ENCODE data around the gene VTN.

The VTN gene

GRCh38 chr17:28371245-28372202, 1.4 kb upstream of the VTN start, which contains the start of gene SARM1:
Gene SARM1 (plus strand): TSS chr17:28371694. CDS start chr17:28372033, 339 bp downstream.
- TF ChIP-seq CTCF (IDR thresholded peaks at IDR 0.05; ENCODE audit: low read depth, low read length): no peak
- peak; percentile 74 to 90 for DNase-seq (ENCODE audit: low read depth in 2 of 2)
- peak within 1 kb of the TSS; percentile 60 to 63 for H3K4me3 ChIP-seq (replicated peaks in 1 of 2; ENCODE audit: low read depth in 2 of 2, low read length in 2 of 2)

- DNase-seq (ENCODE audit: low read depth in 2 of 2): no peak
- TF ChIP-seq CTCF (IDR thresholded peaks at IDR 0.05; ENCODE audit: low read depth, low read length): no peak
- peak overlapping the region in 1 of 2 donors; percentile 34 for H3K4me3 ChIP-seq (replicated peaks in 1 of 2; ENCODE audit: low read depth in 2 of 2, low read length in 2 of 2)
These were observed 617 bp upstream of the VTN start for GRCh38 chr17:28370744-28371103.

- H3K4me3 ChIP-seq (replicated peaks in 1 of 2; ENCODE audit: low read depth in 2 of 2, low read length in 2 of 2): no peak overlapping the region
- DNase-seq (ENCODE audit: low read depth in 2 of 2): no peak
- no peak for TF ChIP-seq CTCF (IDR thresholded peaks at IDR 0.05; ENCODE audit: low read depth, low read length)
These were observed 448 bp downstream of the VTN start for GRCh38 chr17:28369684-28370034.

GRCh38 chr17:28368915-28369683, 1.0 kb downstream of the VTN start:
- H3K4me3 ChIP-seq (replicated peaks in 1 of 2; ENCODE audit: low read depth in 2 of 2, low read length in 2 of 2): no peak overlapping the region
- DNase-seq (ENCODE audit: low read depth in 2 of 2): no peak
- no peak for TF ChIP-seq CTCF (IDR thresholded peaks at IDR 0.05; ENCODE audit: low read depth, low read length)

GRCh38 chr17:28368306-28368831, 1.7 kb downstream of the VTN start:
- no peak for TF ChIP-seq CTCF (IDR thresholded peaks at IDR 0.05; ENCODE audit: low read depth, low read length)

GRCh38 chr17:28367641-28368305, 2.3 kb downstream of the VTN start:
- H3K4me3 ChIP-seq (replicated peaks in 1 of 2; ENCODE audit: low read depth in 2 of 2, low read length in 2 of 2): no peak overlapping the region
- no peak for DNase-seq (ENCODE audit: low read depth in 2 of 2)
- TF ChIP-seq CTCF (IDR thresholded peaks at IDR 0.05; ENCODE audit: low read depth, low read length): no peak

More at GRCh38 chr17:28368306-28368831, 1.7 kb downstream of the VTN start:
- no peak overlapping the region for H3K4me3 ChIP-seq (replicated peaks in 1 of 2; ENCODE audit: low read depth in 2 of 2, low read length in 2 of 2)
- no peak for DNase-seq (ENCODE audit: low read depth in 2 of 2)

Measured in cardiac fibroblast (primary cell).